Endodermal cell (in vitro differentiated cells): ENCODE measurements around the gene ADGRL3. TPM values are rescaled to one million over a fixed set of nuclear protein-coding genes. Genes with fewer than 3 reads are reported as not detected.

Experiments used
- DNase-seq: peaks from one replicate; pipeline ENCODE4 v3.0.0-alpha.2; 2017
- H3K27ac ChIP-seq: 2 replicates; pipeline ENCODE4 v1.5.1; 2013; ENCODE audit warnings: mild to moderate bottlenecking, low read depth, low read length, moderate library complexity
- H3K27me3 ChIP-seq: 2 replicates; pipeline ENCODE4 v1.6.1; 2013; ENCODE audit warnings: mild to moderate bottlenecking, low read length, moderate library complexity; ENCODE audit not compliant: insufficient read depth, control insufficient read depth, poor library complexity, severe bottlenecking
- H3K36me3 ChIP-seq: 2 replicates; pipeline ENCODE4 v1.7.0; 2013; ENCODE audit warnings: mild to moderate bottlenecking, low read length, moderate library complexity; ENCODE audit not compliant: control insufficient read depth, insufficient read depth
- H3K4me1 ChIP-seq: one replicate; pipeline ENCODE4 v1.7.0; 2013; ENCODE audit warnings: low read length; ENCODE audit not compliant: control insufficient read depth, insufficient read depth
- H3K4me3 ChIP-seq: 2 replicates; pipeline ENCODE4 v1.5.1; 2013; ENCODE audit warnings: mild to moderate bottlenecking, low read length, moderate library complexity
- H3K9ac ChIP-seq: 2 replicates; pipeline ENCODE4 v1.6.1; 2013; ENCODE audit warnings: mild to moderate bottlenecking, low read length, moderate library complexity; ENCODE audit not compliant: poor library complexity, severe bottlenecking; ENCODE audit errors: extremely low read depth
- H3K9me3 ChIP-seq: 2 replicates; pipeline ENCODE4 v1.6.1; 2013; ENCODE audit warnings: mild to moderate bottlenecking, low read length, moderate library complexity; ENCODE audit not compliant: control insufficient read depth
- H3K27ac Mint-ChIP-seq: 2 replicates; pipeline ENCODE4 v1.8.0; 2020; ENCODE audit warnings: mixed read lengths
- H3K27me3 Mint-ChIP-seq: 2 replicates; pipeline ENCODE4 v1.8.0; 2021; ENCODE audit warnings: mild to moderate bottlenecking, mixed read lengths; ENCODE audit not compliant: insufficient read depth
- H3K36me3 Mint-ChIP-seq: 2 replicates; pipeline ENCODE4 v1.8.0; 2020; ENCODE audit warnings: low read depth, mixed read lengths
- H3K4me1 Mint-ChIP-seq: 2 replicates; pipeline ENCODE4 v1.8.0; 2020; ENCODE audit warnings: mixed read lengths
- H3K4me3 Mint-ChIP-seq: 2 replicates; pipeline ENCODE4 v1.8.0; 2020; ENCODE audit warnings: mild to moderate bottlenecking, moderate library complexity, mixed read lengths
- H3K9me3 Mint-ChIP-seq: 2 replicates; pipeline ENCODE4 v1.8.0; 2020; ENCODE audit warnings: mild to moderate bottlenecking, mixed read lengths
- CTCF ChIP-seq: fragments of 200-600 bp; sonication (generic); conservative IDR thresholded peaks from 2 replicates; pipeline ENCODE4 v1.5.0; 2021; ENCODE audit warnings: antibody characterized with exemption, mild to moderate bottlenecking
- WGBS, 2 experiments: methylation state at CpG; one replicate each; pipeline versions ENCODE4 v1.1.5 to v1.1.7; 2013; ENCODE audit warnings: missing lambda C conversion rate in 2 of 2, mixed read lengths in 1 of 2; ENCODE audit not compliant: insufficient coverage in 1 of 2, insufficient read length in 1 of 2; 5-methylcytosine and 5-hydroxymethylcytosine counted together
- total RNA-seq, 2 donors: library from RNA; stranded (reverse); fragmentation: NEBNext Ultra II Directional in 1 of 2; extraction: Animal tissue kit (Norgen Biotek cat#: 25700) in 1 of 2; gene quantifications; 2 replicates in 1 of 2; 3 replicates in 1 of 2; pipeline ENCODE4 v1.2.1, GENCODE V29; 2021

ADGRL3 gene
- total RNA-seq, 2 donors from 2014 or later, result 9.9 to 10.3 TPM

DNA sequence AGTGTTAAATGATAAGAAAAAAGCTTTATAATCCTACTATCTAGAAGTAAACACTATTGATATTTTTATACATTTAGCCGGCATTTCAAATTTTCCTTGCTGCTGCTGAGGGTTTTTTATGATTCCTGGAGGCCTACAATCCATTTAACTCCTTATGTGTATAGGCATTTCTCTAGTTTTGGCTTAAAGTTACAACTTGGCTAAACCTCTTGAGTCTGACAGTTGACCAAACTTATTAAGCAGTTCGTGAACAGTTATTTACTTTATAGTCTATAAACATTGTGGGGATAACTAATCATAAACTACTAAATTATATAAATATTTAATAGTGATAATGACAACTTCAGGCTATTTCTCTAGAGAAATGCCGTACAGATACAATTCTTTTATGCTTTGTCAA is 141.9 kb downstream of the ADGRL3 start:
- 89 to 95% methylated on average over 1 to 2 of the region's 3 CpGs for WGBS, 2 experiments
- no peak overlapping the region for H3K4me3 ChIP-seq
- H3K27ac ChIP-seq, result no peak overlapping the region
- Mint-ChIP-seq H3K9me3 (no peaks in the 10 kb centered on the region), H3K36me3 (no peaks in the 10 kb centered on the region), H3K4me3 (no peak overlapping the region), H3K4me1 (peaks cover 11% of the 10 kb centered on the region), H3K27ac (no peak overlapping the region), H3K27me3 (no peaks in the 10 kb centered on the region)
- peaks cover 3% of the 10 kb centered on the region for H3K4me1 ChIP-seq
- H3K9ac ChIP-seq, result no peak overlapping the region
- no peak for DNase-seq
- no peak for TF ChIP-seq CTCF
- H3K27me3 ChIP-seq, result no peaks in the 10 kb centered on the region
- no peaks in the 10 kb centered on the region for H3K9me3 ChIP-seq
- H3K36me3 ChIP-seq, result no peaks in the 10 kb centered on the region

DNA sequence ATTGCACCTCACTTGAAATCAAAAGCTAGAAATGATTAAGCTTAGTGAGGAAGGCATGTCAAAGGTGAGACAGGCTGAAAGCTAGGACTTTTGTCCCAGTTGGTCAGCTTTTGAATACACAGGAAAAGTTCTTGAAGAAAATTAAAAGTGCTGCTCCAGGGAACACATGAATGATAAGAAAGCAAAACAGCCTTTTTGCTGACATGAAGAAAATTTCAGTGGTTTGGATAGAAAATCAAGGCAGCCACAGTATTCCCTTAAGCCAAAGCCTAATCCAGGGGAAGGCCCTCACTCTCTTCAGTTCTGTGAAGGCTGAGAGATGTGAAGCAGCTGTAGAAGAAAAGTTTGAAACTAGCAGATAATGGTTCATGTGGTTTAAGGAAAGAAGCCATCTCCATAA is 150.8 kb downstream of the ADGRL3 start:
- no peak overlapping the region for H3K27ac Mint-ChIP-seq
- H3K27ac ChIP-seq, result no peak overlapping the region
- H3K4me3 Mint-ChIP-seq, result no peak overlapping the region
- no peak for TF ChIP-seq CTCF
- H3K4me3 ChIP-seq, result no peak overlapping the region
- no peaks in the 10 kb centered on the region for H3K36me3 Mint-ChIP-seq
- H3K36me3 ChIP-seq, result no peaks in the 10 kb centered on the region
- H3K9ac ChIP-seq, result no peak overlapping the region
- no peaks in the 10 kb centered on the region for H3K4me1 Mint-ChIP-seq
- H3K27me3 Mint-ChIP-seq, result no peaks in the 10 kb centered on the region
- H3K9me3 ChIP-seq, result peaks cover 6% of the 10 kb centered on the region
- no peaks in the 10 kb centered on the region for H3K27me3 ChIP-seq
- H3K9me3 Mint-ChIP-seq, result peaks cover 6% of the 10 kb centered on the region
- no peak for DNase-seq
- no peaks in the 10 kb centered on the region for H3K4me1 ChIP-seq

GRCh38 chr4:61356696-61357095 is 156.6 kb downstream of the ADGRL3 start:
- no peak for TF ChIP-seq CTCF
- DNase-seq, result no peak
- Histone ChIP-seq H3K9ac (no peak overlapping the region), H3K4me1 (no peaks in the 10 kb centered on the region), H3K4me3 (no peak overlapping the region), H3K36me3 (no peaks in the 10 kb centered on the region), H3K27me3 (no peaks in the 10 kb centered on the region), H3K9me3 (peaks cover 3% of the 10 kb centered on the region), H3K27ac (no peak overlapping the region)
- H3K27ac Mint-ChIP-seq, result no peak overlapping the region
- no peaks in the 10 kb centered on the region for H3K27me3 Mint-ChIP-seq
- no peaks in the 10 kb centered on the region for H3K4me1 Mint-ChIP-seq
- H3K4me3 Mint-ChIP-seq, result no peak overlapping the region
- peaks cover 2% of the 10 kb centered on the region for H3K9me3 Mint-ChIP-seq
- no peaks in the 10 kb centered on the region for H3K36me3 Mint-ChIP-seq
- 100% methylated on average over 1 of the region's 1 CpG; no CpG with 5 or more reads in 1 of the 2 experiments for WGBS, 2 experiments
